Keratinocyte (primary cell): ENCODE results near the gene ZNF423. TPM values are rescaled to one million over a fixed set of nuclear protein-coding genes. Genes with fewer than 3 reads are reported as not detected.

ENCODE experiments used
- DNase-seq: peaks from one replicate; pipeline ENCODE4 v3.0.0-alpha.2; 2011; ENCODE audit warnings: low read depth, missing footprints, low spot score
- FAIRE-seq: peaks from 2 replicates; lab custom pipeline; 2011; peaks lifted over from hg19 to GRCh38; lab: Jason Lieb, UNC
- H2AFZ ChIP-seq: 2 replicates; pipeline ENCODE4 v1.6.0; 2012; ENCODE audit warnings: low read length, control low read depth, inconsistent platforms; ENCODE audit not compliant: control insufficient read depth
- H3K27ac ChIP-seq: 2 replicates; pipeline ENCODE4 v1.5.1; 2011; ENCODE audit warnings: low read length; ENCODE audit not compliant: control insufficient read depth, insufficient read depth
- H3K27me3 ChIP-seq: 3 replicates; pipeline ENCODE4 v1.6.0; 2011; ENCODE audit warnings: low read length; ENCODE audit not compliant: control insufficient read depth, insufficient read depth; ENCODE audit errors: extremely low read depth
- H3K36me3 ChIP-seq, 2 experiments: 2 replicates in 1 of 2; 3 replicates in 1 of 2; pipeline ENCODE4 v1.5.1; 2011; ENCODE audit warnings: low read length in 2 of 2, mild to moderate bottlenecking in 1 of 2; ENCODE audit not compliant: control insufficient read depth in 2 of 2, insufficient read depth in 2 of 2; ENCODE audit errors: extremely low read depth in 1 of 2
- H3K4me1 ChIP-seq: 3 replicates; pipeline ENCODE4 v1.5.1; 2011; ENCODE audit warnings: low read length; ENCODE audit not compliant: control insufficient read depth, insufficient read depth; ENCODE audit errors: extremely low read depth
- H3K4me2 ChIP-seq: 3 replicates; pipeline ENCODE4 v1.6.0; 2011; ENCODE audit warnings: low read depth, low read length; ENCODE audit not compliant: control insufficient read depth, insufficient read depth; ENCODE audit errors: extremely low read depth
- H3K4me3 ChIP-seq, 3 experiments: fragments of 200-600 bp in 1 of 3; sonication (generic) in 1 of 3; 2 replicates in 2 of 3; 3 replicates in 1 of 3; pipeline ENCODE4 v1.5.1; 2011 to 2016; ENCODE audit warnings: low read length in 3 of 3, mild to moderate bottlenecking in 3 of 3, control low read depth in 2 of 3, inconsistent platforms in 1 of 3, low read depth in 1 of 3, mixed read lengths in 1 of 3, mixed run types in 1 of 3, moderate library complexity in 1 of 3; ENCODE audit not compliant: control insufficient read depth in 2 of 3, insufficient read depth in 2 of 3; ENCODE audit errors: extremely low read depth in 1 of 3
- H3K79me2 ChIP-seq: 2 replicates; pipeline ENCODE4 v1.6.0; 2012; ENCODE audit warnings: low read length; ENCODE audit not compliant: control insufficient read depth, insufficient read depth
- H3K9ac ChIP-seq: 3 replicates; pipeline ENCODE4 v1.6.0; 2011; ENCODE audit warnings: low read length; ENCODE audit not compliant: control insufficient read depth, insufficient read depth; ENCODE audit errors: extremely low read depth
- H3K9me1 ChIP-seq: 3 replicates; pipeline ENCODE4 v1.6.0; 2011; ENCODE audit warnings: low read length; ENCODE audit not compliant: control insufficient read depth, insufficient read depth; ENCODE audit errors: extremely low read depth
- H3K9me3 ChIP-seq: 2 replicates; pipeline ENCODE4 v1.5.1; 2012; ENCODE audit warnings: low read depth, low read length; ENCODE audit not compliant: control insufficient read depth
- H4K20me1 ChIP-seq: 3 replicates; pipeline ENCODE4 v1.6.0; 2011; ENCODE audit warnings: low read length; ENCODE audit not compliant: control insufficient read depth, insufficient read depth; ENCODE audit errors: extremely low read depth
- EZH2 ChIP-seq: IDR thresholded peaks from one replicate; pipeline ENCODE4 v1.6.1; 2012; ENCODE audit warnings: inconsistent platforms, mild to moderate bottlenecking, low read length, moderate library complexity
- dilution Hi-C: fragments of 300-500 bp; cut with MboI; formaldehyde crosslinking; loops from one replicate; pipeline ENCODE4 v1.7.0; 2020; ENCODE audit warnings: low sequenced_read_pairs; ENCODE audit not compliant: extremely low pct_ligation_motif_present
- polyA plus RNA-seq, 5 experiments: library from polyadenylated mRNA; depleted of rRNA in 3 of 5; stranded (reverse) in 3 of 5; stranded (forward) in 1 of 5; unstranded in 1 of 5; fragments of >200 nt; gene quantifications; 1 replicate in 1 of 5; 2 replicates in 3 of 5; 3 replicates in 1 of 5; pipeline versions ENCODE4 v1.2.1 to v1.2.3, GENCODE V29; 2011 to 2012; ENCODE audit warnings: missing spikeins in 2 of 5, low read depth in 1 of 5, low replicate concordance in 1 of 5
- TF ChIP-seq, protein P1 (sequence below), 3 experiments: IDR thresholded peaks in 1 of 3; conservative IDR thresholded peaks in 1 of 3; optimal IDR thresholded peaks in 1 of 3; 2 replicates in 2 of 3; 3 replicates in 1 of 3; pipeline versions ENCODE3 to v1.5.1; 2011; ENCODE audit warnings: low read length in 3 of 3, mild to moderate bottlenecking in 3 of 3, moderate library complexity in 2 of 3, control low read depth in 1 of 3, inconsistent platforms in 1 of 3; ENCODE audit not compliant: insufficient read depth in 2 of 3; ENCODE audit errors: extremely low read depth in 1 of 3

ZNF423 gene
- polyA plus RNA-seq, 1 donor (not counting 4 experiments of a cell fraction or from before 2014, with no cell fraction given) = 0.05 TPM

DNA sequence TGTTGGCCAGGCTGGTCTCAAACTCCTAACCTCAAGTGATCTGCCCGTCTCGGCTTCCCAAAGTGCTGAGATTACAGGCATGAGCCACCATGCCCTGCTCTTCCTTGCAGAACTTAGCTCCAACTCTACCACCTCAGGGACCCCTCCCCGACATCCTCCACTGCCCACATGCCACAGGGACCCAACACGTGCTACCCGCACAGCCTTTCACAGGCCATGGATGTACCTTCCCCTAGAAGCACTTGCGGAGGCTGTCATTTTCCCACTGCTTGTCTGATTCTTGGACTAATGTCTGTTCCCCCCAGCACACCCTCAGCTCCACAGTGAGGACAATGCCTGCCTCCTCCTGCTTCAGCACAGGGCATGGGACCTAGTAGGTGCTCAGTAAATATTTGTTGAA is 147.4 kb downstream of the ZNF423 start:
- Histone ChIP-seq H3K4me1 (no peaks in the 10 kb centered on the region), H3K4me3 (no peak overlapping the region), H4K20me1 (no peaks in the 10 kb centered on the region), H3K27ac (no peak overlapping the region), H3K9me1 (no peaks in the 10 kb centered on the region), H3K9me3 (no peaks in the 10 kb centered on the region), H3K4me2 (no peak overlapping the region), H3K79me2 (no peaks in the 10 kb centered on the region), H2AFZ (no peak overlapping the region), H3K9ac (no peak overlapping the region), H3K27me3 (no peaks in the 10 kb centered on the region), H3K36me3 (no peaks in the 10 kb centered on the region)
- TF ChIP-seq, protein P1, sequence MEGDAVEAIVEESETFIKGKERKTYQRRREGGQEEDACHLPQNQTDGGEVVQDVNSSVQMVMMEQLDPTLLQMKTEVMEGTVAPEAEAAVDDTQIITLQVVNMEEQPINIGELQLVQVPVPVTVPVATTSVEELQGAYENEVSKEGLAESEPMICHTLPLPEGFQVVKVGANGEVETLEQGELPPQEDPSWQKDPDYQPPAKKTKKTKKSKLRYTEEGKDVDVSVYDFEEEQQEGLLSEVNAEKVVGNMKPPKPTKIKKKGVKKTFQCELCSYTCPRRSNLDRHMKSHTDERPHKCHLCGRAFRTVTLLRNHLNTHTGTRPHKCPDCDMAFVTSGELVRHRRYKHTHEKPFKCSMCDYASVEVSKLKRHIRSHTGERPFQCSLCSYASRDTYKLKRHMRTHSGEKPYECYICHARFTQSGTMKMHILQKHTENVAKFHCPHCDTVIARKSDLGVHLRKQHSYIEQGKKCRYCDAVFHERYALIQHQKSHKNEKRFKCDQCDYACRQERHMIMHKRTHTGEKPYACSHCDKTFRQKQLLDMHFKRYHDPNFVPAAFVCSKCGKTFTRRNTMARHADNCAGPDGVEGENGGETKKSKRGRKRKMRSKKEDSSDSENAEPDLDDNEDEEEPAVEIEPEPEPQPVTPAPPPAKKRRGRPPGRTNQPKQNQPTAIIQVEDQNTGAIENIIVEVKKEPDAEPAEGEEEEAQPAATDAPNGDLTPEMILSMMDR (optimal IDR thresholded peaks at IDR 0.05 in 1 of 3, IDR thresholded peaks at IDR 0.05 in 1 of 3, conservative IDR thresholded peaks at IDR 0.05 in 1 of 3; ENCODE audit: extremely low read depth in 1 of 3, insufficient read depth in 2 of 3, low read length in 3 of 3) = no peak
- TF ChIP-seq EZH2 = no peak
- dilution Hi-C loops = no loop called here
- no peak for DNase-seq
- FAIRE-seq = no peak

DNA sequence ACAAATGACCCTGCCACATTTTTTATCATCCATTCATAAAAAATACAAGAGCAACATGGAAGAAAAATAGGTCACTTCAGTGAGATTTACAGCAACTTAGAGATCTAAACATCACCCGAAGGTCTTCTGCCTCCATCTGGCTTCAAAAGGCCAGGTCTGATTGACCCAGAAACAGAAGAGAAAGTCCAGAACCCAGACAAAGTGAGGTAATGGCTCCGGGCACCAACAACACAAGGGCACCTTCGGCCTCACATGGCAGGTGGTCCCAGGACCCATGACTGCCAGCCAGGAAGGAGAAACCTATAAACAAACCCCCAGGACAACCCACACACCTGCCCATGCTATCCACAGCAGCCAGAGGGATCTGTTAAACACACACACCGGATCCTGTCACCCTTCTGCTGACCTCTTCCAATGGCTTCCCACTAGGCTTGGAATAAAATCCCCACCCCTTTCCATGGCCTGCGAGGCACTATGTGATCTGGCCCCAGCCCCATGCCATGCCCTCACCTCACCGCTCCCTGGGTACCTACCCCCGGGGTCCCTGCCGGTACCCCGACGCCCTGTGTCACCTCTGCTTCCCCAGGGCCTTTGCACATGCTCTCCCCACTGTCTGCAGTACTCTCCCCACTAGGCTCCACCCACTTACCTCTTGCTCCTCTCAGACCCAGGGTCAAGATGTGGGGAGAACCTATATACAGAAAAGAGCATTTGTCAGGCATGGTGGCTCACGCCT is 149.1 kb downstream of the ZNF423 start:
- no peak for TF ChIP-seq EZH2
- TF ChIP-seq, protein P1 (optimal IDR thresholded peaks at IDR 0.05 in 1 of 3, IDR thresholded peaks at IDR 0.05 in 1 of 3, conservative IDR thresholded peaks at IDR 0.05 in 1 of 3; ENCODE audit: extremely low read depth in 1 of 3, insufficient read depth in 2 of 3, low read length in 3 of 3) = no peak
- H3K4me3 ChIP-seq = no peak overlapping the region

More for the DNA sequence above, 149.1 kb downstream of the ZNF423 start:
- no peak overlapping the region for H3K9ac ChIP-seq
- H3K27me3 ChIP-seq = no peaks in the 10 kb centered on the region
- no peak overlapping the region for H3K4me2 ChIP-seq
- no peaks in the 10 kb centered on the region for H3K9me3 ChIP-seq
- peaks cover 12% of the 10 kb centered on the region for H3K4me1 ChIP-seq
- H3K9me1 ChIP-seq = no peaks in the 10 kb centered on the region
- H3K79me2 ChIP-seq = no peaks in the 10 kb centered on the region
- H3K36me3 ChIP-seq = no peaks in the 10 kb centered on the region
- no peak overlapping the region for H2AFZ ChIP-seq
- no peak for DNase-seq
- no peaks in the 10 kb centered on the region for H4K20me1 ChIP-seq
- no peak for FAIRE-seq
- dilution Hi-C loops = no loop called here
- no peak overlapping the region for H3K27ac ChIP-seq
